H1 (cell line): ENCODE results near the gene HOXD10. TPM values are rescaled to one million over a fixed set of nuclear protein-coding genes. Genes with fewer than 3 reads are reported as not detected.
A peak's percentile ranks its signal among the peaks of the same experiment; 100 is the strongest.

ENCODE experiments used
- ASH2L ChIP-seq: fragments of 200-600, 300-600 bp; sonication (generic); IDR thresholded peaks from one replicate; pipeline ENCODE4 v1.7.1; 2017; ENCODE audit warnings: low read length
- CEBPB ChIP-seq: IDR thresholded peaks from 2 replicates; pipeline ENCODE4 v1.6.1; 2012; ENCODE audit warnings: low read depth, low read length
- CHD1 ChIP-seq: IDR thresholded peaks from 2 replicates; pipeline ENCODE4 v1.6.1; 2012; ENCODE audit warnings: low read depth, low read length, improper control_type of control experiment
- CTCF ChIP-seq, 3 experiments: IDR thresholded peaks; 1 replicate in 2 of 3; 2 replicates in 1 of 3; pipeline versions ENCODE4 v1.5.1 to v1.6.1; 2011; ENCODE audit warnings: low read length in 3 of 3, mild to moderate bottlenecking in 3 of 3, inconsistent platforms in 2 of 3, low read depth in 1 of 3, moderate library complexity in 1 of 3; ENCODE audit not compliant: insufficient read depth in 1 of 3; ENCODE audit errors: control extremely low read depth in 1 of 3
- EP300 ChIP-seq, 2 experiments: IDR thresholded peaks; 1 replicate in 1 of 2; 2 replicates in 1 of 2; pipeline ENCODE4 v1.6.1; 2011 to 2012; ENCODE audit warnings: low read depth in 2 of 2, low read length in 2 of 2, mild to moderate bottlenecking in 2 of 2, borderline replicate concordance in 1 of 2, inconsistent platforms in 1 of 2, moderate library complexity in 1 of 2
- FOSL1 ChIP-seq: IDR thresholded peaks from 2 replicates; pipeline ENCODE4 v1.6.1; 2011; ENCODE audit warnings: mild to moderate bottlenecking, low read depth, low read length, moderate library complexity; ENCODE audit not compliant: insufficient read depth
- JUN ChIP-seq: IDR thresholded peaks from 2 replicates; pipeline ENCODE4 v1.6.1; 2011; ENCODE audit warnings: low read depth, mild to moderate bottlenecking, improper control_type of control experiment, low read length
- RBBP5 ChIP-seq: IDR thresholded peaks from 2 replicates; pipeline ENCODE4 v1.7.1; 2012; ENCODE audit warnings: low read depth, mild to moderate bottlenecking, inconsistent platforms, low read length, moderate library complexity, borderline replicate concordance
- SIN3A ChIP-seq, 2 experiments: IDR thresholded peaks in 1 of 2; conservative IDR thresholded peaks in 1 of 2; 2 replicates each; pipeline ENCODE4 v1.6.1; 2011 to 2012; ENCODE audit warnings: low read length in 2 of 2, improper control_type of control experiment in 1 of 2, low read depth in 1 of 2, mild to moderate bottlenecking in 1 of 2
- SIRT6 ChIP-seq: IDR thresholded peaks from one replicate; pipeline ENCODE4 v1.7.1; 2012; ENCODE audit warnings: low read length, inconsistent platforms
- TBP ChIP-seq: IDR thresholded peaks from 2 replicates; pipeline ENCODE4 v1.6.1; 2011; ENCODE audit warnings: low read depth, low read length, improper control_type of control experiment
- TCF12 ChIP-seq: IDR thresholded peaks from 2 replicates; pipeline ENCODE4 v1.6.1; 2011; ENCODE audit warnings: low read depth, mild to moderate bottlenecking, low read length
- TEAD4 ChIP-seq: IDR thresholded peaks from 2 replicates; pipeline ENCODE4 v1.6.1; 2012; ENCODE audit warnings: low read depth, low read length, inconsistent platforms, mixed read lengths
- ZNF274 ChIP-seq: IDR thresholded peaks from 2 replicates; pipeline ENCODE4 v1.7.0; 2012; ENCODE audit warnings: low read length, borderline replicate concordance; ENCODE audit errors: extremely low read depth
- polyA plus RNA-seq, 7 experiments: library from polyadenylated mRNA; depleted of rRNA in 3 of 7; stranded (reverse) in 5 of 7; unstranded in 2 of 7; fragments of >200 nt in 5 of 7; fragments of 200-250 nt in 2 of 7; gene quantifications; 1 replicate in 5 of 7; 2 replicates in 1 of 7; 4 replicates in 1 of 7; pipeline versions ENCODE4 v1.2.1 to v1.2.3, GENCODE V29; 2011 to 2013; ENCODE audit warnings: missing spikeins in 2 of 7, mixed read lengths in 2 of 7
- total RNA-seq: library from RNA; stranded (reverse); fragmentation: NEBNext Ultra II Directional; extraction: Animal tissue kit (Norgen Biotek cat#: 25700); gene quantifications from 2 replicates; pipeline ENCODE4 v1.2.1, GENCODE V29; 2021
- TF ChIP-seq, protein P1 (sequence below): IDR thresholded peaks from 2 replicates; pipeline ENCODE4 v1.6.1; 2011; ENCODE audit warnings: low read length, improper control_type of control experiment

HOXD10 gene
- total and polyA plus RNA-seq, 2 of the 8 experiments (the other 6 are each of a cell fraction or from before 2014, with no cell fraction given), result not detected

DNA sequence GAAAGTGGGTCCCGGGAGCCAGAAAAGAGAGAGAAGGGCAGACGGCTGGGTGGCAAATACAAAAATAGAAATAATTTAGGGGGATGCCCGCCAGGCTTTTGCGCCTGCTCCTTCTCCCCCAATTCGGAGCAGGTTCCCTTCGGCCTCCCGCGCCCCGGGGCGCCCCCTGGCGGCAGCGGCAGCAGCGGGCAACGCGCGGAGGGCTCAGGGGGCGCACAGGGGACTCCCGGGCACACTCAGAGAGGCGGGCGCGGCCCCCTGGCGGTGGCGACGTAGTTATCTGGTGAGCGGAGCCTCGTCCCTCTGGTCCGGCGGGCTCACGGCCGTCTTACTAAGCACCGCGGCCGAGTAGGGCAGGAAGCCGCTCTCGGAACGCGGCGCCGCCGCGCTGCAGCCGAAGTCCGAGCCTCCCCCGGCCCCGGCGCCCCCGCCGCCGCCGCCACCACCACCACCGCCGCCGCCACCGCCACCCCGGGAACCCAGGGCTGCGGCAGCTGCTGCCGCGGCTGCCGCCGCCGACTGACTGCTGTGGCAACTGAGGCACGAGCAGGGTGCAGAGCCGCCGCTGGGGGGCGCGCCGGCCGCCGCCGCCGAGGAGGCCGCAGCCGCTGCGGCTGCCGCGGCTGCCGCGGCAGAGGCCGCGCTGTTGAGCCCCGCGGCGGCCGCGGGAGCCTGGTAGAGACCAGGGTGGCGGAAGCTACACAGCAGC, 36.6 kb upstream of the HOXD10 start (continued):
- TF ChIP-seq RBBP5, result no peak
- TF ChIP-seq CHD1, result no peak
- no peak for TF ChIP-seq ZNF274
- TF ChIP-seq SIRT6, result no peak
- no peak for TF ChIP-seq EP300 (IDR thresholded peaks at IDR 0.05; ENCODE audit: borderline replicate concordance in 1 of 2, low read depth in 2 of 2, low read length in 2 of 2)
- no peak for TF ChIP-seq TBP
- 0 out of 2 replicates have a peak, but pooled peaks have one; percentile 55 for TF ChIP-seq TCF12
- TF ChIP-seq TEAD4, result no peak
- TF ChIP-seq SIN3A (conservative IDR thresholded peaks at IDR 0.05 in 1 of 2, IDR thresholded peaks at IDR 0.05 in 1 of 2; ENCODE audit: low read depth in 1 of 2, low read length in 2 of 2), result no peak
- TF ChIP-seq JUN, result no peak
- TF ChIP-seq, protein P1, sequence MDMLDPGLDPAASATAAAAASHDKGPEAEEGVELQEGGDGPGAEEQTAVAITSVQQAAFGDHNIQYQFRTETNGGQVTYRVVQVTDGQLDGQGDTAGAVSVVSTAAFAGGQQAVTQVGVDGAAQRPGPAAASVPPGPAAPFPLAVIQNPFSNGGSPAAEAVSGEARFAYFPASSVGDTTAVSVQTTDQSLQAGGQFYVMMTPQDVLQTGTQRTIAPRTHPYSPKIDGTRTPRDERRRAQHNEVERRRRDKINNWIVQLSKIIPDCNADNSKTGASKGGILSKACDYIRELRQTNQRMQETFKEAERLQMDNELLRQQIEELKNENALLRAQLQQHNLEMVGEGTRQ, result no peak
- peak in 2 of 3 experiments; percentile 83 to 99; a peak in 3 of 4 replicates for TF ChIP-seq CTCF (IDR thresholded peaks at IDR 0.05; ENCODE audit: control extremely low read depth in 1 of 3, insufficient read depth in 1 of 3, low read depth in 1 of 3, low read length in 3 of 3)
- no peak for TF ChIP-seq FOSL1
- TF ChIP-seq CEBPB, result no peak
- peak; percentile 37 for TF ChIP-seq ASH2L
